ENCODE results near the gene RSPO3.

GRCh38 chr6:127114214-127114760 lies 4.2 kb upstream of the RSPO3 start:
- TF ChIP-seq CTCF (IDR thresholded peaks at IDR 0.05), result no peak
- no peak for TF ChIP-seq POLR2A (IDR thresholded peaks at IDR 0.05)

Measured in uterus (tissue), 2 donors.